Measurements from ENCODE around the gene KLRB1. TPM values are rescaled to one million over a fixed set of nuclear protein-coding genes. Genes with fewer than 3 reads are reported as not detected.
A peak's percentile ranks its signal among the peaks of the same experiment; 100 is the strongest.
"Not testable (repeated sequence)": the region's sequence is repeated elsewhere in the genome, so short reads cannot be mapped to it uniquely, and the experiment has no call there.

KLRB1 gene
- polyA plus RNA-seq, 5 donors = 2.1 to 4.4 (median 2.9) TPM

DNA sequence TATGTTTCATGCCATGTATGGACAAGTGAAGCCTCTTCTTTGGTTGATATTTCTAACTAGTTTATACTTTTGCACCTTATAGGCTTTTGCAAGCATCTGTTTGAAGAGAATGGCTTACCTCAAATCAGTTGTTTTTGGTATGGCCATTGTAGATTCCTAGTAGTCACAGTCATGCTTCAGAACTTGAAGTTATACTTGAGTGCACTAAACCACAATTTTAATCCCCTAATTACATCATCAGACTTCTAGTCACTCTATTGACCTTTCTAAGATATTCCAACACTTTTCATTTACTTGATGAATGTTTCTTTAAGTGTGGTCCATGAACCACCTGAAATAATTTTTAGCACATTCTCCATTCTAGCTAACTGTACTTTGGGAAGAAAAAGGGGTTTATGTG, 18.6 kb upstream of the KLRB1 start:
- no peak for DNase-seq

DNA sequence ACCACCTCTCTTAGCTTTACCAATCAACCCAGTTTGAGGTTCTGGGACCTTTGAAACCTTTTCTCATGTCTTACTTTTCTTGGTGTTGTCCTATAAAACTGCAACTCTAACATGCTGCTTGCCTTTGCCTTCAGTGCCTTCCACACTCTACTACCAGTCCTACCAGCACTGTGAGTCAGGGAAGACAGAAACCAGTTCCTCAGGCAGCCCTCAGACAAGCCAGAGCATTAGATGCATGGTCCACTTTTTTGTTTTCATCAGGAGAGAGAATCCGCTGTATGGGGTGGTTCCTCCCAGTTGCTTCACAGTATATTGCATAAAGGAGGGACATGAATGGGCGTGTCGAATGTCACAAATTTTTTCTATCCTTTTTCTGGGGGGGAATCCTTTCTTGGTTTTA, 17.3 kb upstream of the KLRB1 start:
- DNase-seq = no peak

GRCh38 chr12:9619411-9620179, 11.9 kb upstream of the KLRB1 start:
- DNase-seq = no peak

- DNase-seq = not testable (repeated sequence)
Measured at GRCh38 chr12:9618906-9619305, 11.2 kb upstream of the KLRB1 start.

DNA sequence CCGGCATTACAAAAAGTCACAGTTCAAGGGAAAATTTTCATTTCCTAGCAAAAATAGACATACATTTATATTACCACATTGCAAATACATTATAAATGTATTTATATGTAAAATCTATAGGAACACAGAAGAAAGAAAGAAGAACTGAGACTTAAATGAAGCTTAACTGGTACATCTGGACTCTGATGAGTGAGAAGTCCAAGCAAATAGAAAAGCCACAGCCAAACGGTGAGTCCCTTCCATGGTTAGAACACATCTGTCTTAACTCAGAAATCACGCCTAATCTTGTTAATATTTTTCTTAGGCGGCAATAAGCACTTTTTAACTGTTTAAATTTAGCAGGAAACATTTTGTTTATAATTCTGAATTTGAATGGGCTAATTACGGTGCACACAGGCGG, 9.4 kb upstream of the KLRB1 start:
- DNase-seq = no peak

DNA sequence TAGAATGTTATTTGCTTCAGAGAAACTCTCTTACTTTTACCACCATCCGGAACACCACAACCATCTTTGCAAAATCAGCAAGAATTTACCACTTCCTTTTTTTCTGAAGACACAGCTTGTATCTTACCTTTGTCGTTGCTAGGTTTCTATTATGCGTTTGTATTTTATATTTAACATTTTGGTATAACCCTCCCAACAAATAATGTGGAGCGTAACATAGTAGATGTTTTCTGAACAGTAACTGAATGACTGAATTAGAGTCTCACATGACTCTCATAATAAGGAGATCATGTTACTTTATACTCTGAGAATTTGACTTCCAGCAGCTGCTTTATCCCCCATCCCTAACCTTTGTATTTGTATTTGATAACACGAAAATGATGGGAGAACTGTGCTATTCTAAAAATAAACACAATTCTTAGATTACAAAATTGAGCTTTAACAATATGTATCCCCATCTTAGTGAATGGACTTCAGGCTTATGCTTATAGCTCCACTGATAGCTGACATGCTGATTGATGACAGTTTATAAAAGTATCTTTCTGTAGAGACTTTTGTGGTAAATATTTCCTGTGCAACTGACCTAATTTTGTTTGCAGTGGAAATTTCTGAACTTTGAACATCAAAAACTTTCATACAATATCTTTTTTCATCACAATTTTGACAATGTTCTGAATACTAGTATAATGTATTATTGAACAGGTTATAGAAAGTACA, 7.9 kb upstream of the KLRB1 start:
- no peak for DNase-seq

DNA sequence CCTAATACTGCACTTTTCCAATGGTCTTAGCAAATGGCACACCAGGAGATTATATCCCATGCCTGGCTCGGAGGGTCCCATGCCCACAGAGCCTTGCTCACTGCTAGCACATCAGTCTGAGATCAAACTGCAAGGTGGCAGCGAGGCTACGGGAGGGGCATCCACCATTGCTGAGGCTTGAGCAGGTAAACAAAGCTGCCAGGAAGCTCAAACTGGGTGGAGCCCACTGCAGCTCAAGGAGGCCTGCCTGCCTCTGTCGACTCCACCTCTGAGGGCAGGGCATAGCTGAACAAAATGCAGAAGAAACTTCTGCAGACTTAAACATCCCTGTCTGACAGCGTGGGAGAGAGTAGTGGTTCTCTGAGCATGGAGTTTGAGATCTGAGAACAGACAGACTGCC, 2.9 kb upstream of the KLRB1 start:
- not testable (repeated sequence) for DNase-seq

- DNase-seq = no peak
Measured at GRCh38 chr12:9606736-9607372, 862 bp downstream of the KLRB1 start.

GRCh38 chr12:9606247-9606646, 1.5 kb downstream of the KLRB1 start:
- DNase-seq = no peak

GRCh38 chr12:9605483-9605882, 2.2 kb downstream of the KLRB1 start:
- no peak for DNase-seq

- DNase-seq = no peak
Measured at GRCh38 chr12:9604287-9604686, 3.4 kb downstream of the KLRB1 start.

DNA sequence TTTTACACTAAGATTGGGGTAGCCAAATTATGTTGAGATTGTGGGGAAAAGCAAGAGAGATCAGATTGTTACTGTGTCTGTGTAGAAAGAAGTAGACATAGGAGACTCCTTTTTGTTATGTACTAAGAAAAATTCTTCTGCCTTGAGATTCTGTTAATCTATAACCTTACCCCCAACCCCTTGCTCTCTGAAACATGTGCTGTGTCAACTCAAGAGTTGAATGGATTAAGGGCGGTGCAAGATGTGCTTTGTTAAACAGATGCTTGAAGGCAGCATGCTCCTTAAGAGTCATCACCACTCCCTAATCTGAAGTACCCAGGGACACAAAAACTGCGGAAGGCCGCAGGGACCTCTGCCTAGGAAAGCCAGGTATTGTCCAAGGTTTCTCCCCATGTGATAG, 7.3 kb downstream of the KLRB1 start:
- DNase-seq = not testable (repeated sequence)

GRCh38 chr12:9598363-9598762, 9.4 kb downstream of the KLRB1 start:
- DNase-seq = no peak

DNA sequence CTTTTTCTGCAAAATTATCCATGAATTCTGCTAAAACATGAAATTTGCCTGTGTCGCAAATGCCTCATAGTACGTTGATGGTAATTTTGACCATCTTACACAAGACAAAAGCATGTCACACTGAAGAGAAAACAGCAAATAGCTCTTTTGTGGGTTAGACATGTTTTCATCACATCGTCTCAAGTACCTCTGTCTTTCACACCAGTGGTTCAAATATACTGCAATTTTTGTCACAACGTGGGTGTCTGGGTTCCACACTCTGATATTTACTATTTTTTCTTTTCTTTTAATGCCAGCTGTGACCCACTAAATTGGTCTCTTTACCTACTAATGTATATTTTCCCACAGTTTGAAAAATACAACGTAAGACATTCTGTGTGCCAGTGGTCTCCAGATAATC, 10.4 kb downstream of the KLRB1 start:
- DNase-seq = no peak

DNA sequence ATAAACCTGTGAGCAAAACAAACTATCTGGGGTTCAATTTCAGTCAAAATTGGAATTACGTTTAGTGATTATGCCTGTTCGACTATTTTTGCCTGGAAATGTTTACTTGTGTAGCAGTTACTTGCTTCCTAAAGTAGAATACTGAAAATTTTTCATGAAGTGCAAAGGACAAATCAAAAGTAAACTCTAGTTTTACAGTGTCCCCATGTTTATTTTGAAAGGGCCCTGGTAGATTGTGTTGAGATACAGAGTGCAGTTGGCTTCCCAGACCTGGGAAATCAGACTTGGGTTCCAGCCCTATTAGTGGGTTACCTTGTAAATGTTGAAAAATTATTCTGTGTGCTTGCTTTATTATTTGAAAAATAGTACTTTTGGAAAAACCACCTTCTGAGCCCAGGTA, 17.3 kb downstream of the KLRB1 start:
- no peak for DNase-seq

- no peak for DNase-seq
Measured at GRCh38 chr12:9588749-9589148, 19.0 kb downstream of the KLRB1 start.

GRCh38 chr12:9587987-9588600, 19.6 kb downstream of the KLRB1 start:
- DNase-seq = peak in 1 of 2 donors; percentile 8

- not testable (repeated sequence) for DNase-seq
Measured at GRCh38 chr12:9577729-9578128, 30.0 kb downstream of the KLRB1 start.

DNA sequence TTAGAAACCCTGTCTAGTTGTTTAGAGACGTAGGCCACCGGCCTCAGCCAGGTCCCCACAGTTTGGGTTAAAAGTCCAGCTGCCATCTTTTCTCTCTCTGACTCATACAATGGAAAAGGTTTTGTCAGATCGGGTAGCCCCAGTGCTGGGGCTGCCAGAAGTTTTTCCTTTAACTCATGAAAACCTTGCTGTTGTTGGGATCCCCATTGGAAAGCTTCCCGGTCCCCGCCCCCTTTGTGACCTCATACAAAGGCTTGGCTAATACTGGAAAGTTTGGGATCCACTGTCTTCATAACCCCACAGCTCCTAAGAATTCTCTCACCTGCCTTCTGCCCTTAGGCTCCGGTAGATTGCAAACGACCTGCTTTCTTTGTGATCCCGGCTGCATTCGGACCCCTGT, 40.6 kb downstream of the KLRB1 start:
- not testable (repeated sequence) for DNase-seq

DNA sequence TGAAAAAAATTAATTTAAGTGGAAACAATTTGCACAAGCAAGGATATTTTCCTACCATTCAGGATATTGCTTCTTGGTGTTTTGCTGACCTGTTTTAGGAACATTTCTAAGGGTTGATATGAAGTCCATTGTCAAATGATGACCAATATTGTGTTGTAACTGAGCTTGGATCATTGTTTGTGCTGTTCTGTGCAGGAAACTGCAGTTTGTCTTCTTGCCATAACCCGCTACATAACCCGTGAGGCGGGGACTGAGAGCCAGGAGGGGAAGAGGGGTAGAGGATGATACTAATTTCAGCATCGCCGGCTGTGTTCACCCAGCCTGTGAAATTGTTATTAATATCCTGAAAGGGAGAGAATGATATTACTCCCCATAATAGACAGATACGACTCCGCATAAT, 41.6 kb downstream of the KLRB1 start:
- not testable (repeated sequence) for DNase-seq

DNA sequence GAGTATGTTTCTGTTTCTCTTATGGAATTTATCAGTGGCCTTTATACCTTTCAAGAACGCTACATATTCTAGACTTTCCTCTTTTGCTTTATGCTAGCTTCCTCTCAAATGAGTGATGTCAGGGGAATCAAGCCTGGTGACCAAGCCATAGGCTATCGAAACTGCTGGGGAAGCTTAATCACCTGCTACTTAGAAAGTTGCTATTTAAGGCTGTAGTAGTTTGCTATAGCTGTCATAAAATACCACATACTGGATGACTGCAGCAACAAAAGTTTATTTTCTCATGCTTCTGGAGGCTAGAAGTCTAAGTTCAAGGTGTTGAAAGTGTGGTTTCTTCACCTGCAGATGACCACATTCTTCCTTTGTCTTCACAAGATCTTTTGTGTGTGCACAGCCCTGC, 43.3 kb downstream of the KLRB1 start:
- not testable (repeated sequence) for DNase-seq

DNA sequence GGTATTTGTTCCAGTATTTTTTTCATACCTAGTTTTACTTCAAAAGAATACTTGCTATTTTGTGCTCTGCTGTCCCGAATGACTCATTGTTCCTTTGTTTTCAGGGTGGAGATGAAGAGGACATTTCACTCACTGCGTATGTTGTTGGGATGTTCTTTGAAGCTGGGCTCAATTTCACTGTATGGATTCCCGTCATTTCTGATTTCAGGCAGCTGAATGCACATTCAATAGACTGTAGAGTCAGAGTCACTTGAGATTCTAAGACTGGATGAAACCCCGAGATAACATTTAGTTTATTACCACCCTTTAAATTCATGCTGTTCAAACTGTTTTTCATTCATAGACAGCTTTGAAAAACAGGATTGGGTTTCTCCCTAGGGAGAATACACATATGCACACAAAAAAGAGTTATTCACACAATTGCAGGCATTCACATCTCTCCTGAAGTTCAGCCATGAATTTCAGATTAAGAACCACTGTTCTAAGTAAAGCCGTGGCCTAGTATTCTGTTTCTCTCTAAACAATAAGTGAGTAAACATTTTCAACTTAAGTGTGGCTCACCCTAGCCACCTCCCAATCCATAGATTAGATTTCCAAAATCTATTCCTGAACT, 44.8 kb downstream of the KLRB1 start:
- DNase-seq = not testable (repeated sequence)

Measured in right lung (tissue), 5 donors.